KMS-11 (cell line): Measurements from ENCODE around the gene ATRX.
"Not testable (repeated sequence)": the region's sequence is repeated elsewhere in the genome, so short reads cannot be mapped to it uniquely, and the experiment has no call there.

Experiments used
- H2AFZ ChIP-seq: fragments of 200-600 bp; sonication (generic); 2 replicates; pipeline ENCODE4 v1.6.1; 2016; ENCODE audit warnings: antibody characterized with exemption, mixed run types, low read depth
- H3K27ac ChIP-seq: fragments of 200-600 bp; sonication (generic); 2 replicates; pipeline ENCODE4 v1.6.1; 2016; ENCODE audit warnings: mild to moderate bottlenecking, mixed run types
- H3K27me3 ChIP-seq: fragments of 200-600 bp; sonication (generic); 2 replicates; pipeline ENCODE4 v1.6.1; 2017; ENCODE audit warnings: mild to moderate bottlenecking, low read depth, mixed run types, moderate library complexity; ENCODE audit not compliant: insufficient read depth
- H3K36me3 ChIP-seq: fragments of 200-600 bp; sonication (generic); 2 replicates; pipeline ENCODE4 v1.6.1; 2017; ENCODE audit warnings: mild to moderate bottlenecking, mixed run types; ENCODE audit not compliant: insufficient read depth
- H3K4me1 ChIP-seq: fragments of 200-600 bp; sonication (generic); 2 replicates; pipeline ENCODE4 v1.6.1; 2016; ENCODE audit warnings: mild to moderate bottlenecking, low read depth, mixed run types; ENCODE audit not compliant: poor library complexity, severe bottlenecking
- H3K4me2 ChIP-seq: fragments of 200-600 bp; sonication (generic); 2 replicates; pipeline ENCODE4 v1.7.0; 2016; ENCODE audit warnings: mild to moderate bottlenecking, mixed run types
- H3K4me3 ChIP-seq: fragments of 200-600 bp; sonication (generic); IDR thresholded peaks from 2 replicates; pipeline ENCODE4 v1.6.1; 2017; ENCODE audit warnings: low read depth, low read length, mixed read lengths; ENCODE audit not compliant: insufficient read depth
- H3K79me2 ChIP-seq: fragments of 200-600 bp; sonication (generic); 2 replicates; pipeline ENCODE4 v1.6.1; 2016; ENCODE audit warnings: low read depth, mixed run types; ENCODE audit not compliant: insufficient read depth
- H3K9ac ChIP-seq: fragments of 200-600 bp; sonication (generic); 2 replicates; pipeline ENCODE4 v1.6.1; 2016; ENCODE audit warnings: mild to moderate bottlenecking, mixed run types
- H4K20me1 ChIP-seq: fragments of 200-600 bp; sonication (generic); 2 replicates; pipeline ENCODE4 v1.6.1; 2016; ENCODE audit warnings: mild to moderate bottlenecking, mixed run types; ENCODE audit not compliant: insufficient read depth
- CTCF ChIP-seq: fragments of 200-600 bp; sonication (generic); conservative IDR thresholded peaks from 2 replicates; pipeline ENCODE4 v1.6.1; 2017; ENCODE audit warnings: low read depth, mild to moderate bottlenecking, antibody characterized with exemption, low read length, moderate library complexity, mixed read lengths

Gene ATRX

DNA sequence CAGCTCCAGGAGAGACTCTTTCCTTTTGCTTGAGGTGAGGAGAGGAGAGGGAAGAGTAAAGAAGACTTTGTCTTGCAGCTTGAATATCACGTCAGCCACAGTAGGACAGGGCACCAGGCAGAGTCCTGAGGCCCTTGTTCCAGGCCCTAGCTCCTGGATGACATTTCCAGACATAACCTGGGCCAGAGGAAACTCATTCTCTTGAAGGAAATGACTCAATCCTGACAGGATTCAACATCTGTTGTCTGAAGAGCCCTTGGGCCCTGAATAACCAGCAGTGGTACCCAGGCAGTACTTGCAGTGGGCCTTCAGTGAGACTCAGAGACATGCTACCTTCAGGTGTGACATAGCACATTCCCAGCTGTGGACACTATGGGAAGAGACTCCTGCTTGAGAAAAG lies 276.0 kb downstream of the ATRX start:
- Histone ChIP-seq H2AFZ (no peak overlapping the region), H3K4me2 (no peak overlapping the region), H3K27me3 (no peaks in the 10 kb centered on the region), H3K4me1 (no peaks in the 10 kb centered on the region), H3K9ac (no peak overlapping the region), H4K20me1 (no peaks in the 10 kb centered on the region), H3K4me3 (no peak overlapping the region), H3K36me3 (no peaks in the 10 kb centered on the region), H3K27ac (no peak overlapping the region), H3K79me2 (no peaks in the 10 kb centered on the region)
- no peak for TF ChIP-seq CTCF

GRCh38 chrX:77505227-77505626 lies 280.8 kb downstream of the ATRX start:
- Histone ChIP-seq H3K4me1 (no peaks in the 10 kb centered on the region), H3K36me3 (no peaks in the 10 kb centered on the region), H3K27ac (no peak overlapping the region), H3K4me3 (no peak overlapping the region), H3K9ac (no peak overlapping the region), H3K79me2 (no peaks in the 10 kb centered on the region), H2AFZ (no peak overlapping the region), H3K27me3 (no peaks in the 10 kb centered on the region), H3K4me2 (no peak overlapping the region), H4K20me1 (no peaks in the 10 kb centered on the region)
- TF ChIP-seq CTCF, result no peak

GRCh38 chrX:77502951-77503525 lies 283.0 kb downstream of the ATRX start:
- H3K4me2 ChIP-seq, result no peak overlapping the region
- H3K36me3 ChIP-seq, result no peaks in the 10 kb centered on the region
- H2AFZ ChIP-seq, result no peak overlapping the region
- no peaks in the 10 kb centered on the region for H4K20me1 ChIP-seq
- no peaks in the 10 kb centered on the region for H3K27me3 ChIP-seq
- TF ChIP-seq CTCF, result no peak
- no peaks in the 10 kb centered on the region for H3K79me2 ChIP-seq
- H3K4me3 ChIP-seq, result no peak overlapping the region
- no peaks in the 10 kb centered on the region for H3K4me1 ChIP-seq
- H3K27ac ChIP-seq, result no peak overlapping the region
- H3K9ac ChIP-seq, result no peak overlapping the region

DNA sequence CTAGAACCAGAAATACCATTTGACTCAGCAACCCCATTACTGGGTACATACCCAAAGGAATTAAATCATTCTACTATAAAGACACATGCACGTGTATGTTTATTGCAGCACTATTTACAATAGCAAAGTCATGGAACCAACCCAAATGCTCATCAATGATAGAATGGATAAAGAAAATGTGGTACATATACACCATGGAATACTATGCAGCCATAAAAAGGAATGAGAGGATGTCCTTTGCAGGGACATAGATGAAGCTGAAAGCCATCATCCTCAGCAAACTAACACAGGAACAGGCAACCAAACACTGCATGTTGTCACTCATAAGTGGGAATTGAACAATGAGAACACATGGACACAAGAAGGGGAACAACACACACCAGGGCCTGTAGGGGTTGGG lies 285.9 kb downstream of the ATRX start:
- H3K79me2 ChIP-seq, H3K9ac ChIP-seq, H3K27me3 ChIP-seq, H3K27ac ChIP-seq, H2AFZ ChIP-seq, H3K4me2 ChIP-seq, H3K36me3 ChIP-seq, H3K4me1 ChIP-seq, H4K20me1 ChIP-seq, H3K4me3 ChIP-seq: not testable (repeated sequence)

GRCh38 chrX:77493677-77494553 lies 292.1 kb downstream of the ATRX start:
- no peak overlapping the region for H3K9ac ChIP-seq
- no peak for TF ChIP-seq CTCF
- no peaks in the 10 kb centered on the region for H3K79me2 ChIP-seq
- no peak overlapping the region for H3K4me2 ChIP-seq
- H2AFZ ChIP-seq, result no peak overlapping the region
- no peak overlapping the region for H3K27ac ChIP-seq
- no peak overlapping the region for H3K4me3 ChIP-seq
- no peaks in the 10 kb centered on the region for H3K27me3 ChIP-seq
- no peaks in the 10 kb centered on the region for H3K4me1 ChIP-seq
- H3K36me3 ChIP-seq, result no peaks in the 10 kb centered on the region
- H4K20me1 ChIP-seq, result no peaks in the 10 kb centered on the region
